Thyroid gland (tissue), 4 donors: ENCODE measurements around the gene SPINK4.

Source experiments
- POLR2A ChIP-seq, 2 donors: fragments of 450-650 bp; IDR thresholded peaks; one replicate each; pipeline ENCODE4 v1.6.1; 2017; ENCODE audit warnings: antibody characterized with exemption in 2 of 2, mild to moderate bottlenecking in 2 of 2, moderate library complexity in 1 of 2
- TF ChIP-seq, protein P1 (sequence below), 6 experiments: fragments of 200-600 bp in 3 of 6; fragments of 450-650 bp in 3 of 6; sonication (generic) in 3 of 6; IDR thresholded peaks; one replicate each; pipeline ENCODE4 v1.5.1; 2016 to 2019; ENCODE audit warnings: antibody characterized with exemption in 6 of 6, mild to moderate bottlenecking in 2 of 6, inconsistent platforms in 1 of 6, moderate library complexity in 1 of 6

- TF ChIP-seq, protein P1, sequence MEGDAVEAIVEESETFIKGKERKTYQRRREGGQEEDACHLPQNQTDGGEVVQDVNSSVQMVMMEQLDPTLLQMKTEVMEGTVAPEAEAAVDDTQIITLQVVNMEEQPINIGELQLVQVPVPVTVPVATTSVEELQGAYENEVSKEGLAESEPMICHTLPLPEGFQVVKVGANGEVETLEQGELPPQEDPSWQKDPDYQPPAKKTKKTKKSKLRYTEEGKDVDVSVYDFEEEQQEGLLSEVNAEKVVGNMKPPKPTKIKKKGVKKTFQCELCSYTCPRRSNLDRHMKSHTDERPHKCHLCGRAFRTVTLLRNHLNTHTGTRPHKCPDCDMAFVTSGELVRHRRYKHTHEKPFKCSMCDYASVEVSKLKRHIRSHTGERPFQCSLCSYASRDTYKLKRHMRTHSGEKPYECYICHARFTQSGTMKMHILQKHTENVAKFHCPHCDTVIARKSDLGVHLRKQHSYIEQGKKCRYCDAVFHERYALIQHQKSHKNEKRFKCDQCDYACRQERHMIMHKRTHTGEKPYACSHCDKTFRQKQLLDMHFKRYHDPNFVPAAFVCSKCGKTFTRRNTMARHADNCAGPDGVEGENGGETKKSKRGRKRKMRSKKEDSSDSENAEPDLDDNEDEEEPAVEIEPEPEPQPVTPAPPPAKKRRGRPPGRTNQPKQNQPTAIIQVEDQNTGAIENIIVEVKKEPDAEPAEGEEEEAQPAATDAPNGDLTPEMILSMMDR (IDR thresholded peaks at IDR 0.05) = no peak
- TF ChIP-seq POLR2A (IDR thresholded peaks at IDR 0.05) = no peak
Measured at GRCh38 chr9:33244137-33244784, 4.3 kb downstream of the SPINK4 start.
